Kidney tubule cell (primary cell): ENCODE measurements around the gene HDGFL2.
"Not testable (repeated sequence)": the region's sequence is repeated elsewhere in the genome, so short reads cannot be mapped to it uniquely, and the experiment has no call there.

Source experiments
- DNase-seq: peaks from one replicate; pipeline ENCODE4 v3.0.0-alpha.2; 2018; ENCODE audit warnings: low spot score

HDGFL2 gene

GRCh38 chr19:4516199-4516938 is 44.3 kb downstream of the HDGFL2 start:
- DNase-seq = no peak

DNA sequence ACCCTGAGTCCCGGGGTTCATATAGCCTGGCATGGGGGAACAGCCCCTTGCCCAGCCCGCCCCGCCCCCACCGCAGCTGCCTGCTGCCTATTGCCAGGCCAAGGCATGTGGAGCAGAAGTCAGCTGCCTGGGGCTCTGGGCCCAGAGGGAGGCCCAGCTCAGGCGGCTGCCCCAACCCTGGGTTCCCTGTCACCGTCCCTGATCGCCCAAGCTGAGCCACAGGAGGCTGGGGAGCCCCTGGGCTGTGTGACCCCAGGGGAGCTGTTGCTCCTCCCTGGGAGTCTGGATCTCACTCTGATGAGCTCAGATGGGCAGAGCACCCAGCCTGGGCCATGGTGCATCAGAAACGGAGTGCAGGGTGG is 44.8 kb downstream of the HDGFL2 start:
- DNase-seq = no peak

DNA sequence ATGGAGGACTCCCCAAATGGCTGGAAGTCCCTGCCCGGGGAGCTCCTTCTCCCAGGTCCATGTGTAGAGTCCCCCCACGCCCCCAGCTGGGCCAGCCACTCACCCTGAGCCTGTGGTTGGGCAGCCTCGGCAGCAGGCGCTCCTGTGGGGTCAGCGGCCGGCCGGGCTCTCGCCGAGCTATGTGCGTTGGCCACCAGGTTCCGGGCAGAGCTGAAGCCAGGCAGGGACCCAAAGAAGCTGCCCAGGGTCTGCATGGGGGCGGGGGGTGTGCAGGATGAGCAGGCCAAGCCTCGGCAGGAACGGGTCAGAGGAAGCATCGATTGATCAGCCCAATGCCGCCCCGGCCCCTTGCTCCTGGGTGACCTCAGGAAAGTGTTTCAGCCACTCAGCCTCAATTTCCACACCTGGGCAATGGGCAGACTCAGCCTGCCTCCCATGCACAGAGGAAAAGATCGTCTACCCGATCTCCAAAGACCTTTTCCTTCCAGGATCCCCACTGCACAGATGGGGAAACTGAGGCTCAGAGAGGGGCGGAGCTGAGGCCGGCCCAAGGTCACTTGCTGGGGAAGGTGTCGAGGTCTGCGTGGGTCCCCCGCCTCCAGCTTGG is 45.5 kb downstream of the HDGFL2 start:
- no peak for DNase-seq

DNA sequence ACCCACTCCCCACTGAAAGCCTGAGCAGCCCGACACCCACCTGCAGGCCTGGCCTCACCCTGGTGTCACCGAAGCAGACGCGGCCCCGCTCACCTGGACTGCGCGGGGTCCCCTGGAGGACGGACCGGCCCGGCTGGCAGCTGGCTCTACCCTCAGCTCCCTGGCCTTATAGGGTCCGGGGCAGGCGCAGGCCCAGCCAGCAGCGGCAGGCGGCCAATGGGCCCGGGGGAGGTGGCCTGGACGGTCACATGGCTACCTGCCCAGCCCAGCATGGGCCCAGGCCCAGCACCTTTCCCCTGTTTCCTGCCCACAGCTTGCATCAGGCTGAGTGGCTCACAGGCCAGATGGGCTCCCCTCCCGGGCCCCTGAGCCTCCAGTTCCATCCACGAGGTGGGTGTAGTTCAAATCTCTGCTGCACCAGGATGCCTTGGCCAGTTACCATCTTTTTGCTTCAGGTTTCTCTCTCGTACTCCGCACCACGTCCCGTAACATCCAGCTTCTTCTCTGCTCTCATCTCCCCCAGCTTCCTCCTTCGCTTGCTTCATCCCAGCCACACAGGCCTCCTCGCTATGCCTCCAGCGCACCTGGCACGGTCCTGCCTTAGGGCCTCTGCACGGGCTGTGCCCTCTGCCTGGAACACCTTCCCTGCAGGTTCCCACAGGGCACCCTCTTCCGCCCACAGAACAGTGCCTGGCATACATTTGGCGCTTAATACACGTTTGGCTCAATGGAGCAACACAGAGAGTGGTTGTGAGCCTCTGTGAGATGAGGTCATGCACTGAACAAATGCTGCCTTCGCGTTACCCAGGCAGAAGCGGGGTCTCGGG is 46.5 kb downstream of the HDGFL2 start, which contains the start of gene PLIN4:
TSS of gene PLIN4 (minus strand) at position 142 of the 827 bp plus-strand sequence. CDS start 214 bp downstream, outside the sequence.
- DNase-seq = peak; percentile 25

DNA sequence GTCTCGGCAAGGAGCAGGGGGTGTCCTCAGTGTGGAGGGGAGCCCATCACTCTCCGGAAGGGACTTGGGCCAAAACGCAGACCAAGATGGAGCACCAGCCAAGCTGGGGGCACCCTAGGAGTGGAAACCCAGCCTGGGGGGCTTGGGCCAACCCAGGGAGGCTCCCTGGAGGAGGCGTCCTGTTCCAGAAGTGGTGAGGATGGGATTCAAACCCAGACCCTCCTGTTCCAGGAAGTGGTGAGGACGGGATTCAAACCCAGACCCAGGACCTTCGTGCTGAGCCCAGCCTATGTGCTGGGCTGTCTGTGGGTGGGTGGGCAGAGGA is 47.0 kb downstream of the HDGFL2 start:
- no peak for DNase-seq

DNA sequence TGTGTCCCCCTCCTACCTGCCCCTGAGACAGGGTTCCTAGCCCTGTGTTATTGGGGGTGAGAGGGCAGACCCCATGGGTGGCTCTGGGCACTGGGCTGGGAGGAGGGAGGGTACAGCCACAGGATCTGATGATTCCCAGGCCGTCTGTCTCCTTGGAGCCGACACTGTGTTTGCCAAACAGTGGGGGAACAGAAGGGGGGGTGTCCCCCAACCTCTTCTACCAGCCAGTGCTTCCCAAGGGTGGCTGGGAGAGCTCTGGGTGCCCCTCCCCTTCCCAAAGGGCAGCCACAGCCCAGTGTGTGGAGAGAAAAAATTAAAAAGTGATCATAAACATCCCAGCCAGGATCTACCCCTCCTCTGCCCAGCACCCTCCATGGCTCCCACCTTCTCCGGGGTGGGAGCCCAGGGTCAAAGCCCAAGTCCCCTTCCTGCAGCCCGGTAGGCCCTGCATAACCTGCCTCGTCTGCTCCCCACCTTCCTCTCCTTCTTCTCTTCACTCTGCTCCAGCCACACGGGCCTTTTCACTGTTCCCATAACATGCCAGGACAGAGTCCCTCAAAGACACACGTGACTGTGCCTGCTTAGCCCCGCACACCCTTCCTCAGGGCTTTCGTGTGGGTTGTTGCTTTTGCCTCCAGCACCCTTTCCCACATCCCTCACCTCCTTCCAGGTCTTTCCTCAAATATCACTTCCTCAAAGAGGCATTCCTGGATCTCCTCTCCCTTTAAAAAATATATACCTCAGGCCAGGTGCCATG is 47.6 kb downstream of the HDGFL2 start:
- no peak for DNase-seq

- DNase-seq = peak; percentile 12
Measured at GRCh38 chr19:4521170-4521887, 49.2 kb downstream of the HDGFL2 start.

DNA sequence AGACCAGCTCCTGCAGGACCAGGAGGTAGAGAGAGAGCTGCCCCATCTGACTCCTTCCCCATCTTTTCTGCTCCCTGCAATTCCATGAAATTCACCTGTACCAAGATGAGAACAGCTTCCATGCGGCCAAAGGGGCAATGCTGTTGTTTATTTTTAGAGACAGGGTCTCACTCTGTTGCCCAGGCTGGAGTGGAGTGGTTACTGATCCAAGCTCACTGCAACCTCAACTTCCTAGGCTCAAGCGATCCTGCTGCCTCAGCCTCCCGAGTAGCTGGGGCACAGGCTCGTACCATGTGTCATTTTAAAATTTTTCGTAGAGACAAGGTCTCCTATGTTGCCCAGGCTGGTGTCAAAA is 49.8 kb downstream of the HDGFL2 start:
- DNase-seq = no peak

GRCh38 chr19:4522291-4523002 is 50.4 kb downstream of the HDGFL2 start:
- no peak for DNase-seq

DNA sequence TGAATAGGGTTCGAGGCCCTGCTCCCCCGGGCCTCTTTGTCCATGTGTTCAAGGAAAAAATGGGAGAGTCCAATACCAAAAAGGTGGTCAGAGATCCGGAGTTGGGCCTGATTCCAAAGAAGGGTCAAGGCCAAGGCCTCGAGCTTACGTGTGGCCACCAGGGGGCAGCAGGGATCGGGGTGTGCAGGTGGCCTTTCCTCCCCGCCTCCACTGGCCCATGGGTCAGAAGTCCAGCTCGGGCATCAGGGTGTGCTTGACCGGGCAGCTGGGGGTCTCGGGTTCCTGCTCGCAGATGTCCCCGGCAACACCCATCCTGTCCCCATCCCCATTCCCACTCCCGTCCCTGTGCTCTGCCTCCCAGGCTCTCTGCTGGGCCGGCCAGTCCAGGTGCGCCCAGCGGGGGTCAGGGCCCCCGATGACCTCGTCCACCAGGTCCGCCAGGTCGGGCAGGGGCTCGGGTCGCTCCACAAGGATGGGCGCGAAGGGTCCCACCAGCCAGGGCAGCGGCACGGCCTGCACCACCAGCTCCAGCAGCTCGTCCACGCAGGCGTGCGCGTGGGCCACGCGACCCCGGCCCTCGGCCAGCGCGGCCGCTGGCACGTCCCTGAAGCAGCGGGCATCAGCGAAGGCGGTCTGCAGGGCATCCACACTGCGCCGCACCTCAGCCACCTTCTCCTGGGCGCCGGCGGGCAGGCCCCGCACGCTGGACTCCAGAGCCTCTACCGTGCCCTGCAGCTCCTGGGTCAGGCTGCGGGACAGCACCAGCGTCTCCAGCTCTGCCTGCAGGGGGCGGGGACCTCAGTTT is 51.4 kb downstream of the HDGFL2 start:
- peak; percentile 47 for DNase-seq

DNA sequence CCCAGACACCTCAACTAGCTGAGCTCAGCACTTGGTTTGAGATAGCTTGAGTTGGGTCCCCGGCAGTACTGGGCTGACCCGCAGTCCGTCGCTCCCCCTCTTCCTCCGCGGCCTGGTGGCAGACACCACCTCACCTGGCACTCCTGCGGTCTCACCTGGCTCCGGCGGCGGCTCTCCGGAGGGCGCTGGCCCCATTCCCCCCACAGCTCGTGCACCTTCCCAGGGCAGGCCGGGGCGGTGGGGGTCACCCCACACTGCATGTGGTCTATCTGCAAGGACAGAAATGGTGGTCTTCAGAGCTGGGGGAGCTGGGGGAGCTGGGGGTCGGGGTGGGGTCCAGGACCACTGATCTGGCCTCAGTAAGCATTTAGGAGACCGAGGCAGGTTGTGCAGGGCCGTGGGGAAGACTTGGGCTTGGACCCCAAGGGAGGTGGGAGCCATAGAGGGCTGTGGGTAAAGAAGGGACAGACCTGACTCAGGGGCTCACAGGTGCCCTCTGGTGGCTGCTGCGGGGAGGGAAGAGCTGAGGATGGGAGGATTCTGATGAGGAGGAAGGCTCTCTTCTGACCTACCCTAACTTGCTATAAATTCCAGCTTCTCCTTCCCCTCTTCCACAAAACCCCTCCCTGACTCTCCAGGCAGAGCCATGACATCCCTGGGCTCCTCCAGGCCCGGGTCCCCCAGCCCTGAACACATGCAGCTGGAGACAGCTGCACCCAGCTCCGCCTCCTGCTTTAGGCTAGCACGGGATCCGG is 52.9 kb downstream of the HDGFL2 start:
- peak; percentile 49 for DNase-seq

GRCh38 chr19:4525563-4526002 is 53.5 kb downstream of the HDGFL2 start:
- DNase-seq = no peak

DNA sequence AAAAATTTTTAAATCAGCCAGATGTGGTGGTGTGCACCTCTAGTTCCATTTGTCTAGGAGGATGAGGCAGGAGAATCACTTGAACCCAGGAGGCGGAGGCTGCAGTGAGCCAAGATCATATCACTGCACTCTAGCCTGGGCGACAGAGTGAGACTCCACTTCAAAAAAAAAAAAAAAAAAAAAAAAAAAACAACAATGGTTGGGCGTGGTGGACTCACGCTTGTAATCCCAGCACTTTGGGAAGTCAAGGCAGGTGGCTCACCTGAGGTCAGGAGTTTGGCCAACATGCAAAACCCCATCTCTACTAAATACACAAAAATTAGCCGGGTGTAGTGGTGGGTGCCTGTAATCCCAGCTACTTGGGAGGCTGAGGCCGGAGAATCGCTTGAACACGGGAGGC is 55.3 kb downstream of the HDGFL2 start:
- not testable (repeated sequence) for DNase-seq

GRCh38 chr19:4528843-4529242 is 56.7 kb downstream of the HDGFL2 start:
- no peak for DNase-seq

DNA sequence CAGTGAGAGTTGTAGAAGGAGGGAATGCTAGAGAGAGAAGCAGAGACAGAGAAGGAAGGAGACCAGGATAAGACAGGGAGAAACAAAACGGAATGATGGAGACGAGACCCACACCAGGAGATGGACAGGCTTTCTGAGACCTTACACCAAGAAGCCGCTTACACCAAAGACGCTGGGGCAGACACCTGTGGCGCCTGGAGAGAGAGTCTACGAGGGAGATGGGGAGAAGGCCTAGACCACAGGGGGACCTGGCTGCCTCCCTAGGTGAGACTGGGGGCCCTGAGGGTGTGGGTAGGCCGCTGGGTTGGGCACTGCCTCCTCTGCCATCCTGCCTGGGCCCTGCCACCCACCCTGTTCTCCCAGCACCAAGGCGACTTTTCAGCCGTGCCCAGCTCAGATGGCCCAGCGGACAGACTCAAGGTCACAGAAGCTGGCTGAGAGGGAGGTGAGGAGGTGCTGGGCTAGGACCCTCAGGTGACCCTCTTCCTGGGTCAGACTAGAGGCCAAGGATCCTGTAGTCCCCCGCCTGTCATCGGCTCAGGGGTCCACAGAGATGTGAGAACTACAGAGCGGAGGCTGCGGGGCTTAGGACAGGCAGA is 57.9 kb downstream of the HDGFL2 start:
- no peak for DNase-seq

GRCh38 chr19:4531562-4532165 is 59.6 kb downstream of the HDGFL2 start:
- DNase-seq = no peak

GRCh38 chr19:4533334-4533733 is 61.2 kb downstream of the HDGFL2 start:
- no peak for DNase-seq

DNA sequence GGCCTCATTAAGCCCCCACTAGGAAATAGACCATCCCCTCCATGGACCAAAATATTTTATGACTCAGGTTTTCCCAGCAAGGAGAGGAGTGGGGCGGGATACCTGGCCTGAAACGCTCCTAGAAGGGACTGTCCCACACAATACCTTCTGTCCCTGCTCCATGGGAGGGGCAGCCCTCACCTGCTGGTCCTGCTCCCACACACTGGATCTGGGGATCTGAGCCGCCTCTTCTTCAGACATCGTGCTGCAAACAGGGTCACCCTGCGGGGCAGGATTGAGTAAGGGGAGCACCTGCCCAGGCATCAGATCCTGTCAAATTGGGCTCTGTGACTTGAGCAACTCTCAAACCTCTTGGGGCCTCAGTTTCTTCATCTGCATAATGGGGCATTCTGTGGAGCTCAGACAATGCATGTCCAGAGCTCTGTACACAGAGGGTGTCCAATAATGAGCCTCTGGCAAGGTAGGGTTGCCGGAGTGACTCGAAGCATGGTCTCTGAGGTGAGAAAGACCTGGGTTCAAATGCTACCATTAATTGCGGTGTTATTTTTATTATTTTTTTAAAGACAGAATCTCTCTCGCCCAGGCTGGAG is 61.8 kb downstream of the HDGFL2 start:
- DNase-seq = no peak
